Mesodermal cell (in vitro differentiated cells): ENCODE measurements around the gene CNOT6L.
"Not testable (repeated sequence)": the region's sequence is repeated elsewhere in the genome, so short reads cannot be mapped to it uniquely, and the experiment has no call there.

Experiments used
- H3K27ac ChIP-seq: 2 replicates; pipeline ENCODE4 v1.7.0; 2013; ENCODE audit warnings: mild to moderate bottlenecking, low read depth, low read length, moderate library complexity; ENCODE audit not compliant: severe bottlenecking
- H3K36me3 ChIP-seq: 2 replicates; pipeline ENCODE4 v1.7.1; 2013; ENCODE audit warnings: mild to moderate bottlenecking, low read length, moderate library complexity; ENCODE audit not compliant: control insufficient read depth, insufficient read depth
- H3K4me1 ChIP-seq: one replicate; pipeline ENCODE4 v1.7.1; 2013; ENCODE audit warnings: mild to moderate bottlenecking, low read length; ENCODE audit not compliant: insufficient read depth, control insufficient read depth, poor library complexity, severe bottlenecking
- H3K4me3 ChIP-seq: 2 replicates; pipeline ENCODE4 v1.7.0; 2013; ENCODE audit warnings: low read length, control low read depth, mild to moderate bottlenecking; ENCODE audit not compliant: insufficient read depth, poor library complexity, severe bottlenecking; ENCODE audit errors: extremely low read depth
- H3K9me3 ChIP-seq: 2 replicates; pipeline ENCODE4 v1.7.1; 2013; ENCODE audit warnings: mild to moderate bottlenecking, low read length, moderate library complexity; ENCODE audit not compliant: control insufficient read depth
- WGBS, 2 experiments: methylation state at CpG; one replicate each; pipeline ENCODE4 v1.1.5; 2013; ENCODE audit warnings: missing lambda C conversion rate in 2 of 2; ENCODE audit not compliant: insufficient coverage in 2 of 2; 5-methylcytosine and 5-hydroxymethylcytosine counted together

The CNOT6L gene

GRCh38 chr4:77751764-77752163 lies 67.4 kb downstream of the CNOT6L start:
- WGBS, 2 experiments, result no CpG with 5 or more reads among the region's 2 CpGs
- Histone ChIP-seq H3K36me3 (peaks cover 3% of the 10 kb centered on the region), H3K4me3 (no peak overlapping the region), H3K9me3 (no peaks in the 10 kb centered on the region), H3K4me1 (no peaks in the 10 kb centered on the region), H3K27ac (no peak overlapping the region)

DNA sequence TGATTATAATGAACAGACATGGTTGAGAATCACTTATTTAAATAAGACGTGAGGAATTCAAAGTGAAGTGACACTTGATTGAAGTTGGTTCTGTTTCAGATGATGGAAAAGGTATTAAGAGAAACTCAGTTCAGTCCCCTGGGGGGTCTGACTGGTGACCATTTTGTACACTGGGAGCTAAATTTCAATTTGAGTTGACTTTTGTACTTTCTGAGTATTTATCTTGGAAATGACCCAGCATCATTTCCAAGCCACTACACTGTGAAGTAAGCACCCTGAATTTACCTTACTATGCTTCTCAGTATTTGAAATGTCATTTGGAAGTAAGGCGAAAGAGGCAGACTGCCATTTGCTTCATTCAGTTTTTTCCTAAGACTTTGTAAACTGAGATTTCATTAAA lies 73.4 kb downstream of the CNOT6L start:
- Histone ChIP-seq H3K27ac (no peak overlapping the region), H3K9me3 (no peaks in the 10 kb centered on the region), H3K4me1 (no peaks in the 10 kb centered on the region), H3K36me3 (no peaks in the 10 kb centered on the region), H3K4me3 (no peak overlapping the region)
- WGBS, 2 experiments, result 93 to 100% methylated on average over 1 of the region's 2 CpGs

GRCh38 chr4:77742054-77742453 lies 77.1 kb downstream of the CNOT6L start:
- no peak overlapping the region for H3K4me3 ChIP-seq
- H3K9me3 ChIP-seq, result no peaks in the 10 kb centered on the region
- H3K36me3 ChIP-seq, result peaks cover 4% of the 10 kb centered on the region
- WGBS, 2 experiments, result no CpG with 5 or more reads among the region's 2 CpGs
- no peaks in the 10 kb centered on the region for H3K4me1 ChIP-seq
- H3K27ac ChIP-seq, result no peak overlapping the region

DNA sequence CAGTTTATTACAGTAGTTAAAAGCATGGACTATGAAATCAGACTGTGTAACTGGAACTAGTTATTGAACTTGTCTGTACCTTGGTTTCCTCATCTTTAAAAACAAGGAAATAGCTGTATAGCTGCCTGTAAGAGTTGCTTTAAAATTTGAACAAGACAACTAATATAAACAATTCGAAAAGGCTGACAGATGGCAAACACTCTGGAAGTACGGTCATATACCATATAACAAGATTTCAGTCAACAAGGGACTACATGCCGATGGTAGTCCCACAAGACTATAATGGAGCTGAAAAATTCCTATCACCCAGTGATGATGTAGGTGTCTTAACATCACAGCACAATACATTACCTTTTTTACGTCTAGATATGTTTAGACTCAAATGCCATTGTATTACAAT lies 78.7 kb downstream of the CNOT6L start:
- Histone ChIP-seq H3K4me3 (no peak overlapping the region), H3K36me3 (peaks cover 4% of the 10 kb centered on the region), H3K4me1 (no peaks in the 10 kb centered on the region), H3K27ac (no peak overlapping the region), H3K9me3 (no peaks in the 10 kb centered on the region)
- WGBS, 2 experiments, result 94% methylated on average over 2 of the region's 4 CpGs; no CpG with 5 or more reads in 1 of the 2 experiments

- no peak overlapping the region for H3K27ac ChIP-seq
- WGBS, 2 experiments, result 81 to 82% methylated on average over 4 of the region's 4 CpGs
- H3K36me3 ChIP-seq, result peaks cover 4% of the 10 kb centered on the region
- H3K4me3 ChIP-seq, result no peak overlapping the region
- H3K9me3 ChIP-seq, result no peaks in the 10 kb centered on the region
- H3K4me1 ChIP-seq, result no peaks in the 10 kb centered on the region
Observed at GRCh38 chr4:77734928-77735327, 84.2 kb downstream of the CNOT6L start.

DNA sequence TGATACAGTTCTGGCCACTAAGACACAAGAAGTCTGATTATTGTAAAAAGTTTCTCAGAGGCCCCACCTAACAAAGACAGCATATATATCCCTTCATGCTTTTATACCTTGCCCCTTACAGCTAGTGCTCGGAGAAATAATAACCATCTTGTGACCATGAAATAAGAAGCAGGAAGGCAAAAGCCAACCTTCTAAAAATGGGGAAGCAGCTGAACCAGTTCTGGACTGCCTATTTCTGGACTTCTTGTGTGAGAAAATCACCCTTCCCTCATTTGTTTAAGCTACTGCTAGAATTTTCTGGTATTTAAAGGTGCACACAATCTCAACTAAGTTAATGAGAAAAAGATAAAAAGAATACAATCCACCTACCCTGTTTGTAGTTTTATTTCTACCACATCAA lies 87.5 kb downstream of the CNOT6L start:
- Histone ChIP-seq H3K9me3 (no peaks in the 10 kb centered on the region), H3K4me3 (no peak overlapping the region), H3K4me1 (no peaks in the 10 kb centered on the region), H3K27ac (no peak overlapping the region), H3K36me3 (peaks cover 5% of the 10 kb centered on the region)
- 100% methylated on average over 1 of the region's 1 CpG; no CpG with 5 or more reads in 1 of the 2 experiments for WGBS, 2 experiments

GRCh38 chr4:77728420-77728819 lies 90.7 kb downstream of the CNOT6L start:
- Histone ChIP-seq H3K4me1 (no peaks in the 10 kb centered on the region), H3K4me3 (no peak overlapping the region), H3K36me3 (peaks cover 5% of the 10 kb centered on the region), H3K27ac (no peak overlapping the region), H3K9me3 (no peaks in the 10 kb centered on the region)
- no CpG with 5 or more reads among the region's 1 CpG for WGBS, 2 experiments

- Histone ChIP-seq H3K9me3 (no peaks in the 10 kb centered on the region), H3K36me3 (no peaks in the 10 kb centered on the region), H3K27ac (no peak overlapping the region), H3K4me1 (no peaks in the 10 kb centered on the region), H3K4me3 (no peak overlapping the region)
Observed at GRCh38 chr4:77721073-77721472, 98.1 kb downstream of the CNOT6L start.

GRCh38 chr4:77718500-77718899 lies 100.7 kb downstream of the CNOT6L start:
- not testable (repeated sequence) for H3K4me3 ChIP-seq, H3K36me3 ChIP-seq, H3K9me3 ChIP-seq, H3K27ac ChIP-seq, H3K4me1 ChIP-seq
- WGBS, 2 experiments, result no CpG with 5 or more reads among the region's 3 CpGs

DNA sequence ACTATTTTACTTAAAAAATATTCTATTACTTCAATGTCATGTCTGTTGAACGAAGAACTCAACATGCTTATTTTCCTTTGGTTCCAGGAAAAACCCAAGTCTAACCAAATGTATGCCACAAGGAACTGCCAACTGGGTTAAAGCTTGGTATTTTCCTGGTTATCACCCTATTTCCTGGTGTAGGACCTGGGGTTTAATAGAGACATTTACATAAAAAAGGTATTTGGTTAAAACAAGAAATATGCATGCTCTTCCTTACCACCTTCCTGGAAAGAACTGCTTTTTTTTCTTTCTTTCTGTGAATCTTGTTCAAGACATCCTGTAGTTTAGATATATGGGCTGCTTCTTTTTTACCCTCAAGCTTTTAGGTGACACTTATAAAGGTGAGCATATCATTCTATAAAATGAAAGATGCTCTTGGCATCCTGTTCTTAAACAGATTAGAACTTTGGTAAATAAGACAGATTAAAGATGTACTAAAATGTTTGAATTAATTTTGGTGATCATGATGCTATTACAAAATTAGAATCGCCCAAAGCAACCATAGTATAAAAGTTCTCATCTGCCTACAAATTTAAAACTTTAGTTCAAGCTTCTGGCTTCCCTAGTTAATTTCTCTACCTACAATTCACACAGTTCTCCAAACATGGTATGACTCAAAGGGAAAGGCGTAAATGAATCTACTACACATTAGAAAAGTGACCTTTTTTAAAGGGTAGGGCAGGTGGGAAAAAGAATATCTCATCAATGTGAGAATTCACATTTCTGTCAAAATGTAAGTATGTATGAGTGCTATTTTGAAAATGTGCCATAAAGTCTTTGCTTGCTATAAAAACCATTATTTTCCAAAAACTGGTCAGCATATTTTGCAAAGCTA lies 103.5 kb downstream of the CNOT6L start:
- no peak overlapping the region for H3K4me3 ChIP-seq
- WGBS, 2 experiments, result 100% methylated on average over 1 of the region's 3 CpGs
- no peaks in the 10 kb centered on the region for H3K9me3 ChIP-seq
- H3K4me1 ChIP-seq, result no peaks in the 10 kb centered on the region
- H3K27ac ChIP-seq, result no peak overlapping the region
- no peaks in the 10 kb centered on the region for H3K36me3 ChIP-seq

- no peaks in the 10 kb centered on the region for H3K9me3 ChIP-seq
- H3K4me1 ChIP-seq, result no peaks in the 10 kb centered on the region
- H3K36me3 ChIP-seq, result no peaks in the 10 kb centered on the region
- 71% methylated on average over 1 of the region's 2 CpGs; no CpG with 5 or more reads in 1 of the 2 experiments for WGBS, 2 experiments
- H3K4me3 ChIP-seq, result no peak overlapping the region
- no peak overlapping the region for H3K27ac ChIP-seq
Observed at GRCh38 chr4:77714514-77714913, 104.7 kb downstream of the CNOT6L start.
